Fibroblast of skin of right quadriceps (primary cell): ENCODE measurements around the gene ABLIM2.

Source experiments
- DNase-seq: peaks from one replicate; pipeline ENCODE4 v3.0.0-alpha.2; 2013

The ABLIM2 gene

GRCh38 chr4:8038083-8038482 lies 120.5 kb downstream of the ABLIM2 start:
- no peak for DNase-seq

GRCh38 chr4:8037150-8037769 lies 121.4 kb downstream of the ABLIM2 start:
- no peak for DNase-seq

GRCh38 chr4:8035371-8035780 lies 123.2 kb downstream of the ABLIM2 start:
- DNase-seq: peak; percentile 22

GRCh38 chr4:8033829-8034528 lies 124.6 kb downstream of the ABLIM2 start:
- DNase-seq: no peak

GRCh38 chr4:8033067-8033755 lies 125.4 kb downstream of the ABLIM2 start:
- no peak for DNase-seq

- DNase-seq: no peak
These were observed 126.2 kb downstream of the ABLIM2 start for GRCh38 chr4:8032381-8032780.

GRCh38 chr4:8030121-8030781 lies 128.4 kb downstream of the ABLIM2 start:
- no peak for DNase-seq

GRCh38 chr4:8029689-8030088 lies 128.9 kb downstream of the ABLIM2 start:
- no peak for DNase-seq

- no peak for DNase-seq
These were observed 129.6 kb downstream of the ABLIM2 start for GRCh38 chr4:8028884-8029568.

- DNase-seq: no peak
These were observed 130.2 kb downstream of the ABLIM2 start for GRCh38 chr4:8028368-8028767.

- DNase-seq: no peak
These were observed 132.2 kb downstream of the ABLIM2 start for GRCh38 chr4:8026453-8026852.

- DNase-seq: no peak
These were observed 132.9 kb downstream of the ABLIM2 start for GRCh38 chr4:8025668-8026067.

GRCh38 chr4:8024073-8024786 lies 134.4 kb downstream of the ABLIM2 start:
- DNase-seq: no peak

- DNase-seq: no peak
These were observed 134.9 kb downstream of the ABLIM2 start for GRCh38 chr4:8023696-8024033.

GRCh38 chr4:8022767-8023695 lies 135.6 kb downstream of the ABLIM2 start:
- no peak for DNase-seq

- no peak for DNase-seq
These were observed 136.8 kb downstream of the ABLIM2 start for GRCh38 chr4:8021796-8022195.

- DNase-seq: no peak
These were observed 138.9 kb downstream of the ABLIM2 start for GRCh38 chr4:8019396-8020365.

- DNase-seq: no peak
These were observed 142.1 kb downstream of the ABLIM2 start for GRCh38 chr4:8016527-8016926.

GRCh38 chr4:8015512-8015911 lies 143.1 kb downstream of the ABLIM2 start:
- no peak for DNase-seq
